H9 (cell line): ENCODE results near the gene ZNF428. TPM values are rescaled to one million over a fixed set of nuclear protein-coding genes. Genes with fewer than 3 reads are reported as not detected.

Experiments
- DNase-seq: peaks from one replicate; pipeline ENCODE4 v3.0.0-alpha.2; 2017
- H2AFZ ChIP-seq: one replicate; pipeline ENCODE4 v1.6.1; 2013; ENCODE audit warnings: mild to moderate bottlenecking, low read length, control low read depth, moderate library complexity
- H2AK5ac ChIP-seq: 2 replicates; pipeline ENCODE4 v1.6.1; 2013; ENCODE audit warnings: low read length, control low read depth, mixed read lengths; ENCODE audit not compliant: insufficient read length
- H2BK120ac ChIP-seq: one replicate; pipeline ENCODE4 v1.6.1; 2013; ENCODE audit warnings: low read depth, mild to moderate bottlenecking, low read length, control low read depth, inconsistent platforms; ENCODE audit not compliant: poor library complexity, severe bottlenecking
- H2BK12ac ChIP-seq: 2 replicates; pipeline ENCODE4 v1.6.1; 2013; ENCODE audit warnings: low read length, control low read depth, mixed read lengths, low read depth; ENCODE audit not compliant: insufficient read length
- H2BK15ac ChIP-seq: 2 replicates; pipeline ENCODE4 v1.6.1; 2013; ENCODE audit warnings: low read depth, low read length, control low read depth
- H2BK20ac ChIP-seq: one replicate; pipeline ENCODE4 v1.6.1; 2013; ENCODE audit warnings: low read depth, mild to moderate bottlenecking, low read length, control low read depth, inconsistent platforms; ENCODE audit not compliant: poor library complexity, severe bottlenecking
- H2BK5ac ChIP-seq: 2 replicates; pipeline ENCODE4 v1.6.1; 2013; ENCODE audit warnings: low read length, control low read depth, mixed read lengths; ENCODE audit not compliant: insufficient read length
- H3K14ac ChIP-seq: 2 replicates; pipeline ENCODE4 v1.6.1; 2013; ENCODE audit warnings: low read length, control low read depth; ENCODE audit not compliant: insufficient read depth
- H3K18ac ChIP-seq: 2 replicates; pipeline ENCODE4 v1.6.1; 2013; ENCODE audit warnings: low read depth, mild to moderate bottlenecking, mixed read lengths, low read length, control low read depth; ENCODE audit not compliant: insufficient read length
- H3K23ac ChIP-seq: 2 replicates; pipeline ENCODE4 v1.6.1; 2013; ENCODE audit warnings: low read length, control low read depth, mixed read lengths, low read depth; ENCODE audit not compliant: insufficient read length
- H3K23me2 ChIP-seq: 2 replicates; pipeline ENCODE4 v1.6.1; 2013; ENCODE audit warnings: low read depth, mild to moderate bottlenecking, mixed read lengths, low read length, control low read depth; ENCODE audit not compliant: insufficient read length, poor library complexity, severe bottlenecking
- H3K27ac ChIP-seq: 2 replicates; pipeline ENCODE4 v1.5.1; 2013; ENCODE audit warnings: low read length, control low read depth, mixed read lengths, low read depth; ENCODE audit not compliant: insufficient read length
- H3K27me3 ChIP-seq: 2 replicates; pipeline ENCODE4 v1.6.1; 2013; ENCODE audit warnings: low read length, control low read depth, inconsistent platforms; ENCODE audit not compliant: insufficient read depth
- H3K4ac ChIP-seq: 2 replicates; pipeline ENCODE4 v1.6.1; 2013; ENCODE audit warnings: low read depth, mild to moderate bottlenecking, control low read depth, inconsistent platforms, low read length, moderate library complexity
- H3K4me1 ChIP-seq: 2 replicates; pipeline ENCODE4 v1.6.1; 2013; ENCODE audit warnings: low read length, control low read depth, inconsistent platforms; ENCODE audit not compliant: insufficient read depth
- H3K4me2 ChIP-seq: 2 replicates; pipeline ENCODE4 v1.6.1; 2013; ENCODE audit warnings: low read length, control low read depth, mixed read lengths; ENCODE audit not compliant: insufficient read length, insufficient read depth
- H3K56ac ChIP-seq: 2 replicates; pipeline ENCODE4 v1.6.1; 2013; ENCODE audit warnings: low read depth, mild to moderate bottlenecking, mixed read lengths, low read length, control low read depth; ENCODE audit not compliant: insufficient read length
- H3K79me1 ChIP-seq: 2 replicates; pipeline ENCODE4 v1.6.1; 2013; ENCODE audit warnings: low read depth, mild to moderate bottlenecking, moderate library complexity, low read length, control low read depth, inconsistent platforms; ENCODE audit not compliant: insufficient read depth, poor library complexity, severe bottlenecking
- H3K79me2 ChIP-seq: 2 replicates; pipeline ENCODE4 v1.6.1; 2013; ENCODE audit warnings: low read length, control low read depth, inconsistent platforms; ENCODE audit not compliant: insufficient read depth
- H3K9ac ChIP-seq: 2 replicates; pipeline ENCODE4 v1.6.1; 2013; ENCODE audit warnings: low read length, control low read depth, mixed read lengths; ENCODE audit not compliant: insufficient read length; ENCODE audit errors: extremely low read depth
- H3K9me3 ChIP-seq: one replicate; pipeline ENCODE4 v1.6.1; 2013; ENCODE audit warnings: low read depth, low read length, inconsistent platforms; ENCODE audit not compliant: control insufficient read depth
- H3T11ph ChIP-seq: one replicate; pipeline ENCODE4 v1.6.1; 2013; ENCODE audit warnings: mild to moderate bottlenecking, low read length, control low read depth, inconsistent platforms
- H4K20me1 ChIP-seq: one replicate; pipeline ENCODE4 v1.6.1; 2013; ENCODE audit not compliant: control insufficient read depth, insufficient read length, insufficient read depth
- H4K5ac ChIP-seq: 2 replicates; pipeline ENCODE4 v1.6.1; 2013; ENCODE audit warnings: low read depth, mild to moderate bottlenecking, mixed read lengths, low read length, control low read depth; ENCODE audit not compliant: insufficient read length
- H4K8ac ChIP-seq: replicated peaks from 2 replicates; pipeline ENCODE4 v1.6.1; 2013; ENCODE audit warnings: low read length, control low read depth, mixed read lengths, low read depth; ENCODE audit not compliant: insufficient read length
- H4K91ac ChIP-seq: 2 replicates; pipeline ENCODE4 v1.6.1; 2013; ENCODE audit warnings: low read depth, mild to moderate bottlenecking, moderate library complexity, mixed read lengths, low read length, control low read depth; ENCODE audit not compliant: insufficient read length
- H3K27ac Mint-ChIP-seq, 3 experiments: 2 replicates in 2 of 3; 3 replicates in 1 of 3; pipeline ENCODE4 v1.8.0; 2020 to 2021; ENCODE audit warnings: mixed read lengths in 3 of 3, mild to moderate bottlenecking in 1 of 3, moderate library complexity in 1 of 3
- H3K27me3 Mint-ChIP-seq: 2 replicates; pipeline ENCODE4 v1.8.0; 2021; ENCODE audit warnings: low read depth, mild to moderate bottlenecking, moderate library complexity, mixed read lengths
- H3K36me3 Mint-ChIP-seq, 3 experiments: 2 replicates in 2 of 3; 3 replicates in 1 of 3; pipeline ENCODE4 v1.8.0; 2020 to 2021; ENCODE audit warnings: low read depth in 3 of 3, mixed read lengths in 3 of 3; ENCODE audit not compliant: insufficient read depth in 1 of 3
- H3K4me1 Mint-ChIP-seq, 2 experiments: 2 replicates each; pipeline ENCODE4 v1.8.0; 2020; ENCODE audit warnings: mixed read lengths in 2 of 2
- H3K4me3 Mint-ChIP-seq, 2 experiments: 2 replicates in 1 of 2; 3 replicates in 1 of 2; pipeline ENCODE4 v1.8.0; 2020 to 2021; ENCODE audit warnings: mild to moderate bottlenecking in 2 of 2, mixed read lengths in 2 of 2, moderate library complexity in 1 of 2
- H3K9me3 Mint-ChIP-seq, 2 experiments: 2 replicates in 1 of 2; 3 replicates in 1 of 2; pipeline ENCODE4 v1.8.0; 2020; ENCODE audit warnings: mild to moderate bottlenecking in 2 of 2, mixed read lengths in 2 of 2, moderate library complexity in 1 of 2
- WGBS: extraction: QIAGEN DNeasy Blood & Tissue Kit; methylation state at CpG from one replicate; pipeline ENCODE4 v1.1.7; 2013; ENCODE audit warnings: missing lambda C conversion rate, low lambda C conversion rate, mixed read lengths; ENCODE audit not compliant: insufficient read length; ENCODE audit errors: extremely low coverage; 5-methylcytosine and 5-hydroxymethylcytosine counted together
- total RNA-seq: library from RNA; stranded (reverse); gene quantifications from 2 replicates; pipeline ENCODE4 v1.2.1, GENCODE V29; 2021
- TF ChIP-seq, protein P1 (sequence below): fragments of 200-600 bp; sonication (generic); conservative IDR thresholded peaks from 3 replicates; pipeline ENCODE4 v1.8.0; 2021; ENCODE audit warnings: antibody characterized with exemption, mild to moderate bottlenecking

Gene ZNF428
- total RNA-seq, 1 experiment from 2014 or later, result 30.3 TPM

DNA sequence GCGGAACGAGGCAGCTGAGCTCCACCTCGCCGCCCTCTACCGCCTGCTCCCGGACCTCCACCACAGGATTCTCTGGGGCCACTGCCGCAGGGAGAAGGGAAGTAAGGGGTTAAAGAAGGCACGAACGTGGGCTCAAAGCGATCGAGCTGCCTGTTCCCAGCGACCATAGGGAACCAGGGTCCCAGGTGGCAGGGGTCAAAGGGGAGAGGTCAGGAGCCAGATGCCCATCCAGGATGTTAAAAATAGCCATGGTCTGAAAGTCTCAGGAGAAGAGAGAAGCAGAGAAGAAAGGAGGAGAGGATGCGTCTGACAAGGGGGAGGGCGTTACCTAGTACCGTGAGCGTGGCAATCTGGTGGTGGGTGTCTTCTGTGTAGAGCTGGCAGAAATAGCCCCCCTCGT, 7.4 kb upstream of the ZNF428 start:
- Histone ChIP-seq H3K23me2 (no peaks in the 10 kb centered on the region), H3K79me2 (no peaks in the 10 kb centered on the region), H4K20me1 (no peaks in the 10 kb centered on the region), H3K9ac (no peak overlapping the region), H2BK120ac (no peak overlapping the region), H3T11ph (no peak overlapping the region), H2BK5ac (no peak overlapping the region), H3K27me3 (no peaks in the 10 kb centered on the region), H2AK5ac (no peak overlapping the region), H3K4me1 (no peaks in the 10 kb centered on the region; the same call in 1 of the 2 replicates), H3K4me2 (no peak overlapping the region), H2BK15ac (no peak overlapping the region), H3K23ac (no peak overlapping the region), H3K27ac (no peak overlapping the region), H3K9me3 (no peaks in the 10 kb centered on the region), H2AFZ (no peak overlapping the region), H3K18ac (no peak overlapping the region), H4K5ac (no peak overlapping the region), H2BK12ac (no peak overlapping the region), H3K79me1 (no peaks in the 10 kb centered on the region), H3K14ac (no peak overlapping the region; the same call in 1 of the 2 replicates), H2BK20ac (no peak overlapping the region), H4K8ac (no peak overlapping the region), H3K56ac (no peak overlapping the region), H4K91ac (no peak overlapping the region), H3K4ac (no peak overlapping the region)
- no CpG with 5 or more reads among the region's 17 CpGs for WGBS
- TF ChIP-seq, protein P1, sequence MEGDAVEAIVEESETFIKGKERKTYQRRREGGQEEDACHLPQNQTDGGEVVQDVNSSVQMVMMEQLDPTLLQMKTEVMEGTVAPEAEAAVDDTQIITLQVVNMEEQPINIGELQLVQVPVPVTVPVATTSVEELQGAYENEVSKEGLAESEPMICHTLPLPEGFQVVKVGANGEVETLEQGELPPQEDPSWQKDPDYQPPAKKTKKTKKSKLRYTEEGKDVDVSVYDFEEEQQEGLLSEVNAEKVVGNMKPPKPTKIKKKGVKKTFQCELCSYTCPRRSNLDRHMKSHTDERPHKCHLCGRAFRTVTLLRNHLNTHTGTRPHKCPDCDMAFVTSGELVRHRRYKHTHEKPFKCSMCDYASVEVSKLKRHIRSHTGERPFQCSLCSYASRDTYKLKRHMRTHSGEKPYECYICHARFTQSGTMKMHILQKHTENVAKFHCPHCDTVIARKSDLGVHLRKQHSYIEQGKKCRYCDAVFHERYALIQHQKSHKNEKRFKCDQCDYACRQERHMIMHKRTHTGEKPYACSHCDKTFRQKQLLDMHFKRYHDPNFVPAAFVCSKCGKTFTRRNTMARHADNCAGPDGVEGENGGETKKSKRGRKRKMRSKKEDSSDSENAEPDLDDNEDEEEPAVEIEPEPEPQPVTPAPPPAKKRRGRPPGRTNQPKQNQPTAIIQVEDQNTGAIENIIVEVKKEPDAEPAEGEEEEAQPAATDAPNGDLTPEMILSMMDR, result no peak
- H3K4me1 Mint-ChIP-seq, result peaks cover 11 to 23% of the 10 kb centered on the region in 2 experiments
- no peak overlapping the region for H3K27ac Mint-ChIP-seq
- H3K36me3 Mint-ChIP-seq, result peaks cover 10 to 26% (median 11%) of the 10 kb centered on the region in 3 experiments; a peak in 5 of 7 replicates
- H3K27me3 Mint-ChIP-seq, result peaks cover 28% of the 10 kb centered on the region
- no peak for DNase-seq
- H3K9me3 Mint-ChIP-seq, result no peaks in the 10 kb centered on the region
- no peak overlapping the region for H3K4me3 Mint-ChIP-seq
